ENCODE results near the gene ABCA8. TPM values are rescaled to one million over a fixed set of nuclear protein-coding genes. Genes with fewer than 3 reads are reported as not detected.

The ABCA8 gene
- total and polyA plus RNA-seq, 2 of the 8 experiments (the other 6 are each of a cell fraction or from before 2014, with no cell fraction given) = not detected

DNA sequence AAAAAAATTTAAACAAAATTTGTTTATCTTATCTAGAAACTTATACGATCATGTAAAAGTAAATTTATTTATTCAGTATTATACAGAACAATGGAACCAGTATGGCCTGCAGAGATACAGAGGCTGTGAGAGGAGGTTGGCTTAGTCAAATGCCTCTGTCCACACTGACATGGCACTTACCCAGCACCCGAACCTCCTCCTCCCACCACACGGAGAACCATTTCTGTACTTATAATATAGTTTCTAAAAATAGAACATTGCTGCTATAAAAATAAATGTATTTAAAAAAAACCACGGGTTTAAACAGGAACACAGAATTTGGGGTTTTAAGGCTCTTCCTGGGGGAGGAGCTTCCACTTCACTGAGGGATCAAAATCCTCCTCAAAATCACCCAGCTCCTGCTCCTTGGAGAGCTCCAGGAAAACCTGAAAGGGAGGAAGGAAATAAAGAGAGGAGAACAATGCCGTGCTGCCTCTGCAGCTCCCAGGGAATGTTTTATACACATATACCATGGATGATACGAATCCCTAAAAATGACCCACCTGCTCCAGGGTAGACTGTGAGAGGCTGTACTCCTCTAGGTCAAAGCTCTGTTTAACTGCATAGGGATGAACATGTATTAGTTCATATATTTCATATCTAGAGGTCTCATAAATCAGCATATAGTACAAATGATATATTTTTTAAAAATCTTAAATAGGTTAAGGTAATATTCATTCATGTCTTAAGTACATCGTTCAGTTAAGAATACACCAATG lies 87.3 kb downstream of the ABCA8 start (continued):
- TF ChIP-seq CHD7 (IDR thresholded peaks at IDR 0.05; ENCODE audit: insufficient replicate concordance, low read length) (no peak), E2F6 (IDR thresholded peaks at IDR 0.05) (no peak)
